ENCODE data around the gene ACTMAP.

- TF ChIP-seq L3MBTL2 (conservative IDR thresholded peaks at IDR 0.05) (no peak), SUZ12 (IDR thresholded peaks at IDR 0.05) (no peak), SP1 (IDR thresholded peaks at IDR 0.05) (no peak), TARDBP (IDR thresholded peaks at IDR 0.05) (no peak), CTBP1 (IDR thresholded peaks at IDR 0.05; ENCODE audit: borderline replicate concordance) (no peak)
Observed at GRCh38 chr19:40781140-40781539, 30.9 kb upstream of the ACTMAP start.

Measured in HEK293T (cell line).